H1 (cell line): ENCODE data around the gene SYNPR. TPM values are rescaled to one million over a fixed set of nuclear protein-coding genes. Genes with fewer than 3 reads are reported as not detected.

ENCODE experiments used
- CTCF ChIA-PET: fragments of 300-600 bp; sonication (Branson Sonifier 250); formaldehyde crosslinking; loops from one replicate; lab custom pipeline; 2021; ENCODE audit not compliant: partially characterized antibody; lab: Charles Lee
- POLR2A ChIA-PET: fragments of 300-600 bp; sonication (Branson Sonifier 250); formaldehyde crosslinking; loops from one replicate; lab custom pipeline; 2021; ENCODE audit warnings: inconsistent platforms; ENCODE audit not compliant: partially characterized antibody; lab: Charles Lee
- DNase-seq, 2 experiments: peaks; one replicate each; pipeline versions ENCODE4 v3.0.0 to v3.0.0-alpha.2; 2010 to 2022; ENCODE audit warnings: low spot score in 2 of 2, low read depth in 1 of 2, mixed read lengths in 1 of 2
- FAIRE-seq: peaks from 2 replicates; lab custom pipeline; 2011; peaks lifted over from hg19 to GRCh38; lab: Jason Lieb, UNC
- H2AFZ ChIP-seq: 2 replicates; pipeline ENCODE4 v1.8.1; 2012; ENCODE audit warnings: low read length, inconsistent platforms
- H2AK5ac ChIP-seq: 2 replicates; pipeline ENCODE4 v1.6.1; 2013; ENCODE audit warnings: low read depth, low read length
- H2BK120ac ChIP-seq: replicated peaks from 2 replicates; pipeline ENCODE3; 2013; ENCODE audit warnings: low read depth, low read length, inconsistent platforms
- H2BK12ac ChIP-seq: 2 replicates; pipeline ENCODE4 v1.6.1; 2013; ENCODE audit warnings: low read depth, low read length
- H2BK15ac ChIP-seq: 2 replicates; pipeline ENCODE4 v1.6.1; 2013; ENCODE audit warnings: low read length
- H2BK20ac ChIP-seq: 2 replicates; pipeline ENCODE4 v1.6.1; 2013; ENCODE audit warnings: low read length
- H2BK5ac ChIP-seq: 2 replicates; pipeline ENCODE4 v1.6.1; 2013; ENCODE audit warnings: low read depth, low read length
- H3K14ac ChIP-seq: 2 replicates; pipeline ENCODE4 v1.6.1; 2013; ENCODE audit warnings: inconsistent platforms; ENCODE audit not compliant: insufficient read length
- H3K18ac ChIP-seq: 2 replicates; pipeline ENCODE4 v1.6.1; 2013; ENCODE audit warnings: low read length; ENCODE audit errors: extremely low read depth
- H3K23ac ChIP-seq: 2 replicates; pipeline ENCODE4 v1.6.1; 2013; ENCODE audit warnings: inconsistent platforms; ENCODE audit not compliant: insufficient read length
- H3K23me2 ChIP-seq: 2 replicates; pipeline ENCODE4 v1.6.1; 2013; ENCODE audit warnings: low read depth, low read length
- H3K27ac ChIP-seq: 2 replicates; pipeline ENCODE4 v1.6.1; 2011; ENCODE audit warnings: low read depth, low read length, inconsistent platforms
- H3K27me3 ChIP-seq, 4 experiments: replicated peaks in 1 of 4; 1 replicate in 1 of 4; 2 replicates in 3 of 4; pipeline versions ENCODE4 v1.6.1 to v1.8.1; 2011 to 2013; ENCODE audit warnings: low read length in 3 of 4, mild to moderate bottlenecking in 3 of 4, inconsistent platforms in 2 of 4, mixed read lengths in 2 of 4, moderate library complexity in 1 of 4; ENCODE audit not compliant: control insufficient read depth in 3 of 4, insufficient read depth in 3 of 4; ENCODE audit errors: extremely low read depth in 1 of 4
- H3K36me3 ChIP-seq, 4 experiments: 2 replicates each; pipeline versions ENCODE4 v1.6.1 to v1.8.1; 2011 to 2013; ENCODE audit warnings: mild to moderate bottlenecking in 4 of 4, low read length in 3 of 4, moderate library complexity in 2 of 4, control low read depth in 1 of 4, inconsistent platforms in 1 of 4; ENCODE audit not compliant: insufficient read depth in 4 of 4, control insufficient read depth in 2 of 4
- H3K4ac ChIP-seq: replicated peaks from 2 replicates; pipeline ENCODE3; 2013; ENCODE audit warnings: low read length, low read depth, mixed read lengths, inconsistent platforms; ENCODE audit not compliant: insufficient read length
- H3K4me1 ChIP-seq, 4 experiments: replicated peaks in 1 of 4; 1 replicate in 1 of 4; 2 replicates in 3 of 4; pipeline versions ENCODE4 v1.6.1 to v1.8.1; 2011 to 2013; ENCODE audit warnings: low read length in 3 of 4, inconsistent platforms in 2 of 4, mixed read lengths in 1 of 4; ENCODE audit not compliant: insufficient read depth in 4 of 4, control insufficient read depth in 3 of 4
- H3K4me2 ChIP-seq, 2 experiments: 2 replicates each; pipeline versions ENCODE4 v1.6.1 to v1.8.1; 2011 to 2013; ENCODE audit warnings: low read depth in 2 of 2, low read length in 2 of 2, control low read depth in 1 of 2, inconsistent platforms in 1 of 2, mild to moderate bottlenecking in 1 of 2; ENCODE audit not compliant: insufficient read depth in 1 of 2
- H3K4me3 ChIP-seq, 4 experiments: fragments of 200-600, 300-600 bp in 1 of 4; sonication (generic), shearing (Covaris generic), sonication (Bioruptor Twin) in 1 of 4; 2 replicates each; pipeline versions ENCODE4 v1.5.1 to v1.8.1; 2011 to 2016; ENCODE audit warnings: low read length in 4 of 4, low read depth in 3 of 4, control low read depth in 2 of 4, inconsistent platforms in 2 of 4, mild to moderate bottlenecking in 2 of 4, mixed read lengths in 1 of 4, moderate library complexity in 1 of 4; ENCODE audit not compliant: insufficient read depth in 2 of 4; ENCODE audit errors: extremely low read depth in 1 of 4
- H3K56ac ChIP-seq: replicated peaks from 2 replicates; pipeline ENCODE3; 2013; ENCODE audit warnings: low read depth, mild to moderate bottlenecking, mixed read lengths, low read length, inconsistent platforms; ENCODE audit not compliant: insufficient read length
- H3K79me1 ChIP-seq: 2 replicates; pipeline ENCODE4 v1.6.1; 2013; ENCODE audit warnings: low read depth, low read length, control low read depth
- H3K79me2 ChIP-seq, 2 experiments: 2 replicates each; pipeline versions ENCODE4 v1.6.1 to v1.8.1; 2012 to 2013; ENCODE audit warnings: low read length in 2 of 2, mild to moderate bottlenecking in 2 of 2, inconsistent platforms in 1 of 2; ENCODE audit not compliant: insufficient read depth in 2 of 2, control insufficient read depth in 1 of 2
- H3K9ac ChIP-seq, 4 experiments: replicated peaks in 1 of 4; 1 replicate in 1 of 4; 2 replicates in 3 of 4; pipeline versions ENCODE4 v1.6.1 to v1.8.1; 2011 to 2013; ENCODE audit warnings: low read depth in 3 of 4, low read length in 3 of 4, control low read depth in 2 of 4, mild to moderate bottlenecking in 2 of 4, moderate library complexity in 2 of 4, inconsistent platforms in 1 of 4; ENCODE audit errors: extremely low read depth in 1 of 4
- H3K9me3 ChIP-seq, 2 experiments: 2 replicates each; pipeline versions ENCODE4 v1.6.1 to v1.8.1; 2012 to 2013; ENCODE audit warnings: mild to moderate bottlenecking in 2 of 2, moderate library complexity in 2 of 2, control low read depth in 1 of 2, inconsistent platforms in 1 of 2, low read depth in 1 of 2, low read length in 1 of 2, mixed read lengths in 1 of 2; ENCODE audit not compliant: insufficient read depth in 2 of 2
- H4K20me1 ChIP-seq, 2 experiments: replicated peaks in 1 of 2; 2 replicates each; pipeline versions ENCODE3 to v1.8.1; 2011 to 2013; ENCODE audit warnings: inconsistent platforms in 2 of 2, low read length in 2 of 2, mild to moderate bottlenecking in 1 of 2; ENCODE audit not compliant: insufficient read depth in 2 of 2, control insufficient read depth in 1 of 2
- H4K5ac ChIP-seq: 2 replicates; pipeline ENCODE4 v1.6.1; 2013; ENCODE audit warnings: low read length, low read depth, mixed read lengths, inconsistent platforms; ENCODE audit not compliant: insufficient read length
- H4K8ac ChIP-seq: 2 replicates; pipeline ENCODE4 v1.8.0; 2013; ENCODE audit warnings: mild to moderate bottlenecking, moderate library complexity, low read length, inconsistent platforms; ENCODE audit not compliant: insufficient read depth; ENCODE audit errors: extremely low read depth
- H4K91ac ChIP-seq: replicated peaks from 2 replicates; pipeline ENCODE3; 2013; ENCODE audit warnings: low read length, mixed read lengths, inconsistent platforms; ENCODE audit not compliant: insufficient read length
- BRCA1 ChIP-seq: IDR thresholded peaks from 2 replicates; pipeline ENCODE4 v1.6.1; 2012; ENCODE audit warnings: low read depth, low read length, improper control_type of control experiment
- CHD1 ChIP-seq: IDR thresholded peaks from 2 replicates; pipeline ENCODE4 v1.6.1; 2012; ENCODE audit warnings: low read depth, low read length, improper control_type of control experiment
- CHD2 ChIP-seq: IDR thresholded peaks from 2 replicates; pipeline ENCODE4 v1.6.1; 2012; ENCODE audit warnings: low read length, improper control_type of control experiment
- EZH2 ChIP-seq: fragments of 200-600 bp; sonication (generic); IDR thresholded peaks from 2 replicates; pipeline ENCODE4 v1.7.1; 2012; ENCODE audit warnings: low read depth, mild to moderate bottlenecking, moderate library complexity, low read length, inconsistent platforms; ENCODE audit not compliant: severe bottlenecking
- HDAC6 ChIP-seq: IDR thresholded peaks from one replicate; pipeline ENCODE4 v1.7.1; 2012; ENCODE audit warnings: low read depth, mild to moderate bottlenecking, inconsistent platforms, low read length, moderate library complexity
- KDM4A ChIP-seq: IDR thresholded peaks from one replicate; pipeline ENCODE4 v1.7.1; 2012; ENCODE audit warnings: low read depth, mild to moderate bottlenecking, moderate library complexity, low read length, inconsistent platforms; ENCODE audit not compliant: severe bottlenecking
- NRF1 ChIP-seq: IDR thresholded peaks from 2 replicates; pipeline ENCODE4 v1.6.1; 2011; ENCODE audit warnings: mild to moderate bottlenecking, low read depth, low read length, improper control_type of control experiment
- POLR2A ChIP-seq, 2 experiments: IDR thresholded peaks; 1 replicate in 1 of 2; 2 replicates in 1 of 2; pipeline ENCODE4 v1.6.1; 2011; ENCODE audit warnings: low read depth in 2 of 2, low read length in 2 of 2, mild to moderate bottlenecking in 2 of 2; ENCODE audit errors: control extremely low read depth in 1 of 2
- SIRT6 ChIP-seq: IDR thresholded peaks from one replicate; pipeline ENCODE4 v1.7.1; 2012; ENCODE audit warnings: low read length, inconsistent platforms
- SP1 ChIP-seq: IDR thresholded peaks from 2 replicates; pipeline ENCODE4 v1.6.1; 2011; ENCODE audit warnings: low read depth, low read length
- SP2 ChIP-seq: IDR thresholded peaks from 2 replicates; pipeline ENCODE4 v1.6.1; 2012; ENCODE audit warnings: mild to moderate bottlenecking, low read length, inconsistent platforms
- WGBS, 2 experiments: shearing (Covaris generic) in 1 of 2; methylation state at CpG; one replicate each; pipeline versions ENCODE4 v1.1.6 to v1.1.7; 2013 to 2015; ENCODE audit warnings: low lambda C conversion rate in 2 of 2, mixed read lengths in 2 of 2, inconsistent platforms in 1 of 2, low coverage in 1 of 2, missing lambda C conversion rate in 1 of 2; ENCODE audit not compliant: insufficient replicate concordance in 2 of 2, insufficient coverage in 1 of 2, insufficient read length in 1 of 2; ENCODE audit errors: extremely low coverage in 1 of 2, missing lambda C conversion rate in 1 of 2; 5-methylcytosine and 5-hydroxymethylcytosine counted together
- polyA plus RNA-seq, 7 experiments: library from polyadenylated mRNA; depleted of rRNA in 3 of 7; stranded (reverse) in 5 of 7; unstranded in 2 of 7; fragments of >200 nt in 5 of 7; fragments of 200-250 nt in 2 of 7; gene quantifications; 1 replicate in 5 of 7; 2 replicates in 1 of 7; 4 replicates in 1 of 7; pipeline versions ENCODE4 v1.2.1 to v1.2.3, GENCODE V29; 2011 to 2013; ENCODE audit warnings: missing spikeins in 2 of 7, mixed read lengths in 2 of 7
- total RNA-seq: library from RNA; stranded (reverse); fragmentation: NEBNext Ultra II Directional; extraction: Animal tissue kit (Norgen Biotek cat#: 25700); gene quantifications from 2 replicates; pipeline ENCODE4 v1.2.1, GENCODE V29; 2021

SYNPR gene
- total and polyA plus RNA-seq, 2 of the 8 experiments (the other 6 are each of a cell fraction or from before 2014, with no cell fraction given): 0.39 to 0.99 TPM

DNA sequence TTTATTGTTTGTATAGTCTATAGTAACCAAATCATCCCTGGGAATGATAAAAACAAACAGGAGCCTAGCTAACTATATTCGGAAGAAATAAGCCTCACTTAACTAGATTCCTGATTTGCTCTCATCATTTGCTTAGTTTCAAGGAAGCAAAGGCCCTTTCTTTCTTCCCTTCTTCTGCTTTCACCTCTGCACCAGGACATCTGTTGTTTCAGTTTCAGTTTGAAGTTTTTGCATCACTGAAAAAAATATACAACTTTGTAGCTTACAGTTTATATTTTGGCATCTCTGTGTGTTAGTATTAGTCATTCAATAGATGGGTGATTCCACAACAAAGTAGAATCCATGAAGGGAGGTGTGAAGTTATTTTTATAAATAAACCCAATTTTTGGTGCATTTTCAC lies 260.8 kb downstream of the SYNPR start:
- ChIA-PET CTCF (interaction anchor here (1.1 kb wide), 1 partner anchor 174 kb away, joined by 3 read pairs; no protein-coding TSS in a partner anchor), POLR2A (no interaction called here)
- no peaks in the 10 kb centered on the region for H3K4me1 ChIP-seq
- H3K36me3 ChIP-seq: no peaks in the 10 kb centered on the region
- no peak overlapping the region for H2AFZ ChIP-seq
- no peak overlapping the region for H3K27ac ChIP-seq
- no peak overlapping the region for H4K8ac ChIP-seq
- H3K18ac ChIP-seq: no peak overlapping the region
- no peaks in the 10 kb centered on the region for H3K79me1 ChIP-seq
- TF ChIP-seq SP1: no peak
- no peak for TF ChIP-seq HDAC6
- no peak for TF ChIP-seq BRCA1
- TF ChIP-seq CHD2: no peak
- no peak for TF ChIP-seq SP2
- no peak for TF ChIP-seq CHD1
- no peak for TF ChIP-seq EZH2
- no peak for TF ChIP-seq NRF1
- no peak for TF ChIP-seq POLR2A (IDR thresholded peaks at IDR 0.05; ENCODE audit: control extremely low read depth in 1 of 2, low read depth in 2 of 2, low read length in 2 of 2)
- TF ChIP-seq SIRT6: no peak
- no peak for TF ChIP-seq KDM4A
- TF ChIP-seq, all 59 proteins: peak for 0
- H3K14ac ChIP-seq: no peak overlapping the region
- no peak overlapping the region for H2AK5ac ChIP-seq
- H3K4ac ChIP-seq: no peak overlapping the region
- H4K5ac ChIP-seq: no peak overlapping the region
- H3K23me2 ChIP-seq: no peaks in the 10 kb centered on the region; the same call in 1 of the 2 replicates
- FAIRE-seq (no peak), DNase-seq (no peak)
- H3K27me3 ChIP-seq: no peaks in the 10 kb centered on the region
- H2BK120ac ChIP-seq: no peak overlapping the region
- H4K91ac ChIP-seq: no peak overlapping the region
- H3K56ac ChIP-seq: no peak overlapping the region
- H3K79me2 ChIP-seq: no peaks in the 10 kb centered on the region
- no peak overlapping the region for H2BK12ac ChIP-seq
- H4K20me1 ChIP-seq: no peaks in the 10 kb centered on the region
- H2BK5ac ChIP-seq: no peak overlapping the region
- no peaks in the 10 kb centered on the region for H3K9me3 ChIP-seq
- no peak overlapping the region for H2BK15ac ChIP-seq
- H3K4me3 ChIP-seq: no peak overlapping the region
- no peak overlapping the region for H2BK20ac ChIP-seq
- H3K23ac ChIP-seq: no peak overlapping the region
- no peak overlapping the region for H3K4me2 ChIP-seq
- WGBS, 2 experiments: 91% methylated on average over 1 of the region's 1 CpG; no CpG with 5 or more reads in 1 of the 2 experiments
- no peak overlapping the region for H3K9ac ChIP-seq
